Subcutaneous abdominal adipose tissue (tissue), 5 donors: ENCODE measurements around the gene OIT3.

Experiments
- H3K27ac ChIP-seq: one replicate; pipeline ENCODE4 v1.7.0; 2013; ENCODE audit warnings: low read depth, mild to moderate bottlenecking, inconsistent platforms, low read length, moderate library complexity
- H3K27me3 ChIP-seq, 5 donors: one replicate each; pipeline ENCODE4 v1.7.0; 2013; ENCODE audit warnings: low read length in 5 of 5, inconsistent platforms in 1 of 5; ENCODE audit not compliant: control insufficient read depth in 5 of 5, insufficient read depth in 4 of 5
- H3K36me3 ChIP-seq, 5 donors: one replicate each; pipeline ENCODE4 v1.7.0; 2013; ENCODE audit warnings: low read length in 5 of 5; ENCODE audit not compliant: control insufficient read depth in 5 of 5, insufficient read depth in 5 of 5
- H3K4me1 ChIP-seq, 5 donors: one replicate each; pipeline ENCODE4 v1.7.0; 2013; ENCODE audit warnings: low read length in 5 of 5, mild to moderate bottlenecking in 3 of 5, moderate library complexity in 1 of 5; ENCODE audit not compliant: control insufficient read depth in 5 of 5, insufficient read depth in 5 of 5
- H3K4me3 ChIP-seq, 5 donors: one replicate each; pipeline ENCODE4 v1.7.0; 2013; ENCODE audit warnings: low read length in 5 of 5, low read depth in 1 of 5
- H3K9ac ChIP-seq, 5 donors: one replicate each; pipeline ENCODE4 v1.7.0; 2013; ENCODE audit warnings: low read length in 5 of 5, mild to moderate bottlenecking in 4 of 5, moderate library complexity in 3 of 5
- H3K9me3 ChIP-seq, 5 donors: one replicate each; pipeline ENCODE4 v1.7.0; 2013; ENCODE audit warnings: low read length in 5 of 5; ENCODE audit not compliant: control insufficient read depth in 5 of 5
- donor health status: healthy.
- donor health status: healthy.
- donor health status: healthy.
- donor health status: healthy.
- donor health status: healthy.

Gene OIT3

DNA sequence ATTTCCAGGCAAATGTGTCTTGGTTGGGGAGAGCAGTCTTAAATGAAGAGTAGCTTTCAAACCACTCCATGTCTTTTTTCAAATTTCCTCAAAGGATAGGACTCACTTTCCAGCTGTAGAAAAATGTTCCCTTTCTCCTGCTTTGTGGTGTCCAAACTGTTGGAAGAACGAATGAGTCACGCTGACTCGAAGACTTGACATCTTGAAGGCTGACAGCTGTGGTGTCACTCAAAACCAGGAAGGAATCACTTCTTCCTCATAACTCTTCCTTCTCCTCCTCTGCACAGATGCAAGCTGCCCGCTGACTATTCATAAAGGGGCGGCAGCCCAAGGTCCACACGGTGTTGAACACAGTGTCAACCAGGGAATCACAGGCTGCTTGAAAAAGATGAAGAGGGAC is 41.8 kb downstream of the OIT3 start:
- no peaks in the 10 kb centered on the region for H3K36me3 ChIP-seq
- no peak overlapping the region for H3K27ac ChIP-seq
- H3K4me3 ChIP-seq: no peak overlapping the region
- no peaks in the 10 kb centered on the region for H3K4me1 ChIP-seq
- H3K9me3 ChIP-seq: no peaks in the 10 kb centered on the region
- no peak overlapping the region for H3K9ac ChIP-seq
- no peaks in the 10 kb centered on the region for H3K27me3 ChIP-seq

DNA sequence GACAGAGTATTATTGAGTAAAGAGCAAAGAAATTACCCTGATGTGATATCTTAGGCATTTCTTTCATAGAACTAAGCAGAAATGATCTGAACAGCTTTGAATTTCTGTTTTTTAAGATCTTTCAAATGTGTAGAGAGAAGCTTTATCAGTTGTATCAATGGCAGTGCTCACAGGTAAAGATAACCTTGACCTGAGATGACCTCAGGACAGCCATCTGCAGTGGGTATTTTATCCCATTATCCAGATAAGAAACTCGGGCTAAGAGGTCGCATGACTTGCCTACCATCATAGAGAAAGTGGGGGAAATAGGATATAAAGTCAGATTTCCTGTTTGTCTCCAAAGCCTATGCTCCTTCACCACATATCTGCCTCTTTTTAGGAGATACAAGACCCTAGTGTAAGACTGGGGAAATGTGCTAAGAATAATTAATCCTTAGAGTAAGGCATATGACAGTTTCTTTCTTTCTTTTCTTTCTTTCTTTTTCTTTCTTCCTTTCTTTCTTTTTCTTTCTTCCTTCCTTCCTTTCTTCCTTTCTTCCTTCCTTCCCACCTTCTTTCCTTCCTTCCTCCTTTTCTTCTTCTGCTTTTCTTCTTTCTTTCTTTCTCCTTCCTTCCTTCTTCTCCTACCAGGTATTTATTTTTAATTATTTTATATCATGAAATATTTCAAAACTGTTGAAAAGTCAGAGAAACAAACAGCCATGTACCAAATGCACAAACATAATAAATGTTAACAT is 50.1 kb downstream of the OIT3 start:
- no peak overlapping the region for H3K9ac ChIP-seq
- H3K36me3 ChIP-seq: no peaks in the 10 kb centered on the region
- H3K4me3 ChIP-seq: no peak overlapping the region
- peaks cover 0 to 4% (median 0%) of the 10 kb centered on the region in 5 donors for H3K27me3 ChIP-seq
- H3K9me3 ChIP-seq: no peaks in the 10 kb centered on the region
- H3K4me1 ChIP-seq: no peaks in the 10 kb centered on the region
- no peak overlapping the region for H3K27ac ChIP-seq

DNA sequence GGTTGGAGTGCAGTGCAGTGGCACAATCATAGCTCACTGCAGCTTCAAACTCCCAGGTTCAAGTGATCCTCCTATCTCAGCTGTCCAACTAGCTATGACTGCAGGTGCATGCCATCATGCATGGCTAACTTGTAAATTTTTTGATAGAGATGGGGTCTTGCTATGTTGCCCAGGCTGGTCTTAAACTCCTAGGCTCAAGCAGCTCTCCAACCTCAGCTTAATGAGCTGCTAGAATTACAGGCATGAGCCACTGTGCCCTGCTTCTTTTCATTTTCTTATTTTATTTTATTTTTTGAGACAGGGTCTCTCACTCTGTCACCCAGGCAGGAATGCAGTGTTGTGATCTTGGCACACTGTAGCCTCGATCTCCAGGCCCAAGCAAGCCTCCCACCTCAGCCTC is 53.4 kb downstream of the OIT3 start:
- Histone ChIP-seq H3K27ac (no peak overlapping the region), H3K36me3 (no peaks in the 10 kb centered on the region), H3K4me3 (no peak overlapping the region), H3K9ac (no peak overlapping the region), H3K4me1 (no peaks in the 10 kb centered on the region), H3K27me3 (peaks cover 0 to 4% (median 2%) of the 10 kb centered on the region in 5 donors), H3K9me3 (no peaks in the 10 kb centered on the region)

DNA sequence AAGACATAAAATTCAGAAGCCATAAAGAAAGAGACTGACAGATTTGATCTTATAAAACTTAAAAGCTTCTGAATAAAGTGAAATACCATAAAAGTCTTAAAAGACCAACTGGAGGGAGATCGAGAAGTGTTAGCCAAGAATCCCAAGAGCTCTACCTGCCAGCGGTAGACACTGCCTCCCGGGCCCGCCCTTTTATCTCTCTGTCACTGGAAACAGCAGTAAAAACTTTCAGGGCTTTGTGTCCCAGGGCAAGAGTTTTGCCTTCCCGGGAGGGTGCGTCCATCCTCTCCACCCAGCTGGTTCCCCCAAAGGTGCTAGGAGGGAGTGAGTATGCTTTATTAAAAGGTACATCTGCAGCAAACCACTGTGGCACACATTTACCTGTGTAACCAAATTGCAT is 55.2 kb downstream of the OIT3 start:
- no peaks in the 10 kb centered on the region for H3K9me3 ChIP-seq

DNA sequence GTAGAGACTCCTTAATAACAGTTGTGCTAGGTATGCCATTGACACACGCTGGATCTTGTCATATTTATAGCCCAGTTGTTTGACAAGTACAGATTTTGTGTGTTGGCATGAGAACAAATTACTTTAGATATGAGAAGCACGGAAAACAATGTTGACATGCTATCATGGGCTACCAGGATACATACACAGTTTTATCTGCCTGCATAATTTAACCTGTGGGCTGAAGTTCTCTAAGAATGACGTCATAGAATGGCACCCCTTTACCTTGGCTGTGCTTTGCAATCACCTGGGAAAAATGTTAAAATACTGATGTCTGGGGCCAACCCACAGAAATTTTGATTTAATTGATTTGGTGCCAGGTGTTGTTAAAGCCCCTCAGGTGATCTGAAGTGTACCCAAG is 58.2 kb downstream of the OIT3 start:
- no peaks in the 10 kb centered on the region for H3K9me3 ChIP-seq
- no peaks in the 10 kb centered on the region for H3K36me3 ChIP-seq
- H3K27me3 ChIP-seq: peaks cover 0 to 6% (median 5%) of the 10 kb centered on the region in 5 donors
- no peak overlapping the region for H3K4me3 ChIP-seq
- H3K27ac ChIP-seq: no peak overlapping the region
- no peaks in the 10 kb centered on the region for H3K4me1 ChIP-seq
- no peak overlapping the region for H3K9ac ChIP-seq

More for the DNA sequence above, 55.2 kb downstream of the OIT3 start:
- H3K4me3 ChIP-seq: no peak overlapping the region
- H3K9ac ChIP-seq: no peak overlapping the region
- H3K36me3 ChIP-seq: no peaks in the 10 kb centered on the region
- H3K4me1 ChIP-seq: no peaks in the 10 kb centered on the region
- H3K27ac ChIP-seq: no peak overlapping the region
- peaks cover 0 to 5% (median 4%) of the 10 kb centered on the region in 5 donors for H3K27me3 ChIP-seq

DNA sequence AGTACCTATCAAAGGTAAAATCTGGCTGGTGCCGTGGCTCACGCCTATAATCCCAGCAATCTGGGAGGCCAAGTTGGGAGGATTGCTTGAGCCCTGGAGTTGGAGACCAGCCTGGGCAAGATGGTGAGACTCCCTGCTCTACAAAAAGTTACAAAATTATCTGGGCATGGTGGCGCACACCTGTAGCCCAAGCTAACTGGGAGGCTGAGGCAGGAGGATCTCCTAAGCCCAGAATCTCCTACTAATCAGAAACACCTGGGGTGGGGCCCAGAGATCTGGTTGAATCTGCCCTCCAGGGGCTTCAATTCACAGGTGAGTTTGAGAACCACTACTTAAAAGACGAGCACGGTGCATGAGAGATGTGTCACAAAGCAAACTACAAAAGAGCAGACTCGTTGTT is 58.6 kb downstream of the OIT3 start:
- Histone ChIP-seq H3K27me3 (peaks cover 0 to 6% (median 5%) of the 10 kb centered on the region in 5 donors), H3K9me3 (no peaks in the 10 kb centered on the region), H3K9ac (no peak overlapping the region), H3K4me1 (no peaks in the 10 kb centered on the region), H3K36me3 (no peaks in the 10 kb centered on the region), H3K27ac (no peak overlapping the region), H3K4me3 (no peak overlapping the region)

DNA sequence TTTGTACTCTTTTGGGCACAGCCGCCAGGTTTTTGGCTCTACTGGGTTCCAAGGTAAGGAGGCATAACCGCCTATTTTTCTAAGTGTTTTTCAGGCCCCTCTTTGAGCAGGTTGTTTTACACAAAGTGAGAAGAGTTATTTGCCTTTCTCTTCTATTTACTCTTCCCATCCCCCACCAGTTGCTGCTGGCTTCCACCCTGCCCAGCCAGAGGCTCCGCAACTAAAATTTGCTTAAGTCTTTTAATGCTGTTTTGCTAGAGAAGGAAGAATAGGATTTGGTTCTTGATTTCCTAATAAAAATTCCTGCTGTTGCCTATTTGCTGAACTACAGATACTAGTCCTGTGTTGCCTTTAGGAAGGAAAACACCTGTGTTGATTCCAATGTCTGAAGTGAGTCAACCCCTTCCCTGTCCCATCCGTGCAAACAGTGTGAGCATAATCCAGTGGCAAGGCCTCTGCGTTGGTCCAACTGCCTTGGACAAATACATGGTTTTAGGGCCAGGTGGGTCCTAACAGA is 59.2 kb downstream of the OIT3 start:
- peaks cover 0 to 6% (median 5%) of the 10 kb centered on the region in 5 donors for H3K27me3 ChIP-seq
- H3K4me3 ChIP-seq: no peak overlapping the region
- no peaks in the 10 kb centered on the region for H3K4me1 ChIP-seq
- no peak overlapping the region for H3K27ac ChIP-seq
- H3K9ac ChIP-seq: no peak overlapping the region
- H3K9me3 ChIP-seq: no peaks in the 10 kb centered on the region
- no peaks in the 10 kb centered on the region for H3K36me3 ChIP-seq

DNA sequence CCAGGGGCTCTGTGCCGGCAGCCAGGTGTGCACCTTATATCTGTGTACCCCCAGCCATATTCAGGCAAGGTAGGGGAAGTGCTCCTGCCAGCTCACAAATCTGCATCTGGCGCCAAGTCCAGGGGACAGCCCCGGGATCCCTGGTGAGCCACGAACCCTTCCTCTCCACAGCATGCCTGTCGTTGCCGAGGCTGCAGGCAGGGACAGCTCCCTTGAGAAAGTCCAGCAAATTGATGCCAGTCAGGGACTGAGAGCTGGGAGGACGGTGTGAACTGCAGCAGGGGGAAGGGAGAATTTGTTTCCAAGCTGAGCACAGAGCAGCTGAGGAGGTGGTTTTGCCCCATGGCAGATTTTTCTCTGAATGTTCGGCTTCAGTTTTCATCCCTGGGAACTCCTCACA is 60.1 kb downstream of the OIT3 start:
- H3K4me3 ChIP-seq: no peak overlapping the region
- H3K27ac ChIP-seq: no peak overlapping the region
- H3K9me3 ChIP-seq: no peaks in the 10 kb centered on the region

DNA sequence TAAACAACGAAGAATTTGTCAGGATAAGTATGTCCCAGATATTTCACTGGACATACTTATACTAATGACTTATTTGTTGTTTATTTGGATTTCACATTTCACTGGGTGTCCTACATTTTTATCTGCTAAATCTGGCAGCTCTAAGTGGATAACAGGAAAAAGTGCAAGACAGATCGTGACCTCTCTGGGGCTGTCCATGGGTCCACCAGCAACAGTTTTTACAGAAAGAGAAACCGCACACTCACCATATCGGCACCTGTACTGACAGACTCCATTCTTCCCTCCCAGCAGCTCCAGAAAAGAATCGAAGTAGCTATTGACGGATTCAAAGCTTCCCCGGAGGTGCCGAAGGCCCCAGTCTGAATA is 60.7 kb downstream of the OIT3 start:
- H3K4me3 ChIP-seq: no peak overlapping the region
- no peaks in the 10 kb centered on the region for H3K36me3 ChIP-seq
- peaks cover 0 to 6% (median 5%) of the 10 kb centered on the region in 5 donors for H3K27me3 ChIP-seq
- H3K27ac ChIP-seq: no peak overlapping the region
- no peak overlapping the region for H3K9ac ChIP-seq
- H3K9me3 ChIP-seq: no peaks in the 10 kb centered on the region
- no peaks in the 10 kb centered on the region for H3K4me1 ChIP-seq

More for the DNA sequence above, 60.1 kb downstream of the OIT3 start:
- Histone ChIP-seq H3K27me3 (peaks cover 0 to 6% (median 5%) of the 10 kb centered on the region in 5 donors), H3K4me1 (no peaks in the 10 kb centered on the region), H3K36me3 (no peaks in the 10 kb centered on the region), H3K9ac (no peak overlapping the region)

DNA sequence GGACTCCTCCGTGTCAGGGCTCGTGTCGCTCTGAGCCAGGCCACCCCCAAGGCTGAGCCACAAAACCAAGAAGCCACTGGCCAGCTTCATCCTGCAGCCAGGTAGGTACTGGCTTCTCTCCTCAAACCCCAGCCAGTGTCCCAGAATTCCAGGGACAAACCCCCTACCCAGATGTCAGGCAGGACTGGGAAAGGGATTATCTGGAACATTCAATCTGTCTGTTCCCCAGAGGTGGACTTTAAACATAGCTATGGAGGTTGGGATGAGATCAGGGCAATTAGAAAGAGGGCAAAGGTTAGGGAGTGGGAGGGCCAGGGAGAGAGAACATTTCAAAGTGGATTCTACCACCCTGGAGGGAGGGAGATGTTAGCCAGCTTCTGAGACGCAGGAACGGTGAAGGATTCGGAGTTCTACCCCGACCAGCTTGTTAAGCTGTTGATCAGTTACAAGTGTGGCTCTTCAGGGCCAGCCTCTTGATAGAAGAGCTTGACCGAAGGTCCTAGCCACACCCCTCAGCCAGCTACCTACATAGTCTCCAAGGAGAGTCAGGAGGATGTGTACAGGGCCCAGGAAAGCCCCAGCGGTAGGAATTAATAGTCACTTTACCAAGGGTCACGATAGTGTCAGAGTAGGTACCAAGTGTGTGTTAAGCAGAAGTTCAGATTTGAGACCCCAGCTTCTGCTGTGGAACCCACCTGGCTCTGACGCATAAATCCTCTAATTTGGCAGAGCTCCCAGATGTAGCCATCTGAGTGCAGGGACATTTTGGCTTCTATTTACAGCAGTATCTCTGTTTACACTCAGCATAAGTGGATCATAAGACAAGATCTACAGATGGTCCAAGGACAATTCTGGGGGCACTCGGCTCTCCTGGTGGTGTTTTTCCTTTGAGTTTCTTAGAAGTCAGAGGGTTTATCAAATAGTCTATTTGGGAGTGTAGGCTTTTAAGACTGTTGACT is 61.3 kb downstream of the OIT3 start, which contains the start of gene PLA2G12B:
TSS of gene PLA2G12B (minus strand) at position 211 of the 959 bp plus-strand sequence. CDS start at position 90, 121 bp downstream.
- Histone ChIP-seq H3K9me3 (no peaks in the 10 kb centered on the region), H3K9ac (no peak within 1 kb of the TSS)

More for the DNA sequence above, 61.3 kb downstream of the OIT3 start, which contains the start of gene PLA2G12B:
- peaks cover 0 to 6% (median 5%) of the 10 kb centered on the region in 5 donors for H3K27me3 ChIP-seq
- no peak within 1 kb of the TSS for H3K27ac ChIP-seq
- no peak within 1 kb of the TSS for H3K4me3 ChIP-seq
- no peaks in the 10 kb centered on the region for H3K4me1 ChIP-seq
- H3K36me3 ChIP-seq: no peaks in the 10 kb centered on the region
